Kidney (tissue), 14 donors: ENCODE results near the gene SLC22A23. TPM values are rescaled to one million over a fixed set of nuclear protein-coding genes. Genes with fewer than 3 reads are reported as not detected.

Source experiments
- DNase-seq, 5 donors: peaks; one replicate each; pipeline ENCODE4 v3.0.0-alpha.2; 2013 to 2020
- FAIRE-seq: peaks from 2 replicates; lab custom pipeline; 2012; peaks lifted over from hg19 to GRCh38; lab: Jason Lieb, UNC
- H3K27ac ChIP-seq, 2 donors: one replicate each; pipeline ENCODE4 v1.7.0; 2013; ENCODE audit warnings: low read depth in 2 of 2, low read length in 2 of 2, inconsistent platforms in 1 of 2
- H3K27me3 ChIP-seq: one replicate; pipeline ENCODE4 v1.7.1; 2013; ENCODE audit warnings: low read length, inconsistent platforms; ENCODE audit not compliant: control insufficient read depth, insufficient read depth
- H3K36me3 ChIP-seq, 3 donors: one replicate each; pipeline versions ENCODE4 v1.7.0 to v1.7.1; 2013; ENCODE audit warnings: low read length in 3 of 3, control low read depth in 1 of 3, inconsistent platforms in 1 of 3; ENCODE audit not compliant: insufficient read depth in 3 of 3, control insufficient read depth in 2 of 3
- H3K4me1 ChIP-seq, 3 donors: one replicate each; pipeline versions ENCODE4 v1.7.0 to v1.7.1; 2013; ENCODE audit warnings: low read length in 3 of 3, inconsistent platforms in 1 of 3, low read depth in 1 of 3; ENCODE audit not compliant: control insufficient read depth in 2 of 3, insufficient read depth in 2 of 3
- H3K4me3 ChIP-seq, 3 donors: one replicate each; pipeline versions ENCODE4 v1.7.0 to v1.8.1; 2013; ENCODE audit warnings: low read length in 3 of 3, control low read depth in 1 of 3, inconsistent platforms in 1 of 3
- H3K9ac ChIP-seq, 3 donors: one replicate each; pipeline versions ENCODE4 v1.7.0 to v1.7.1; 2013; ENCODE audit warnings: low read length in 3 of 3, control low read depth in 1 of 3, inconsistent platforms in 1 of 3
- H3K9me3 ChIP-seq, 3 donors: one replicate each; pipeline versions ENCODE4 v1.7.0 to v1.7.1; 2013; ENCODE audit warnings: low read length in 3 of 3, control low read depth in 1 of 3, inconsistent platforms in 1 of 3; ENCODE audit not compliant: control insufficient read depth in 2 of 3, insufficient read depth in 1 of 3
- CTCF ChIP-seq: IDR thresholded peaks from 3 replicates; pipeline ENCODE4 v1.5.1; 2012; ENCODE audit warnings: mild to moderate bottlenecking, moderate library complexity, borderline replicate concordance; ENCODE audit not compliant: insufficient read depth; ENCODE audit errors: extremely low read depth
- intact Hi-C: fragments of 100-400 bp; cut with DNase I; formaldehyde crosslinking; loops from one replicate; pipeline ENCODE4 v1.11.1; 2022
- polyA plus RNA-seq: library from polyadenylated mRNA; stranded (reverse); fragments of 350-450 nt; fragmentation: Illumina TruSeq; extraction: RNeasy Lipid Tissue Mini Kit (QIAGEN cat#74804); gene quantifications from one replicate; pipeline ENCODE4 v1.2.3, GENCODE V29; 2014; ENCODE audit warnings: low read depth, low replicate concordance; ENCODE audit not compliant: insufficient read depth
- total RNA-seq: library from RNA; stranded (reverse); fragmentation: NEBNext Ultra II Directional; extraction: Animal tissue kit (Norgen Biotek cat#: 25700); gene quantifications from one replicate; pipeline ENCODE4 v1.2.1, GENCODE V29; 2021
- donor health status: control.
- donor health status: control.
- donor health status: control.
- donor health status: control.
- donor health status: control.
- donor health status: DM: yes; HTN: yes; CAD: no.
- donor health status: Normal renal cell carcinoma (clear cell type).

SLC22A23 gene
- total and polyA plus RNA-seq, 2 donors from 2014 or later: 5.3 to 5.7 TPM

- no peak for FAIRE-seq
- DNase-seq: no peak
- Histone ChIP-seq H3K36me3 (no peaks in the 10 kb centered on the region), H3K4me1 (peaks cover 0 to 4% (median 0%) of the 10 kb centered on the region in 3 donors), H3K27ac (no peak overlapping the region), H3K4me3 (no peak overlapping the region), H3K27me3 (no peaks in the 10 kb centered on the region), H3K9me3 (no peaks in the 10 kb centered on the region), H3K9ac (no peak overlapping the region)
- intact Hi-C loops: no loop called here
- no peak for TF ChIP-seq CTCF
Measured at GRCh38 chr6:3393836-3394202, 63.0 kb downstream of the SLC22A23 start.

GRCh38 chr6:3392930-3393835 lies 63.7 kb downstream of the SLC22A23 start:
- TF ChIP-seq CTCF: no peak
- no peaks in the 10 kb centered on the region for H3K27me3 ChIP-seq
- no peaks in the 10 kb centered on the region for H3K4me1 ChIP-seq
- DNase-seq: no peak
- H3K4me3 ChIP-seq: no peak overlapping the region
- H3K36me3 ChIP-seq: peaks cover 0 to under 1% (median 0%) of the 10 kb centered on the region in 3 donors
- no peak for FAIRE-seq
- intact Hi-C loops: no loop called here
- no peaks in the 10 kb centered on the region for H3K9me3 ChIP-seq
- H3K9ac ChIP-seq: no peak overlapping the region
- H3K27ac ChIP-seq: no peak overlapping the region

GRCh38 chr6:3391902-3392458 lies 64.9 kb downstream of the SLC22A23 start:
- DNase-seq (no peak), FAIRE-seq (no peak)
- no peak for TF ChIP-seq CTCF
- Histone ChIP-seq H3K9me3 (no peaks in the 10 kb centered on the region), H3K4me3 (no peak overlapping the region), H3K4me1 (no peaks in the 10 kb centered on the region), H3K27ac (no peak overlapping the region), H3K9ac (no peak overlapping the region), H3K36me3 (peaks cover 0 to 2% (median 0%) of the 10 kb centered on the region in 3 donors), H3K27me3 (no peaks in the 10 kb centered on the region)
- intact Hi-C loops: no loop called here
